Measurements from ENCODE around the gene ERC2. TPM values are rescaled to one million over a fixed set of nuclear protein-coding genes. Genes with fewer than 3 reads are reported as not detected.

ERC2 gene
- total RNA-seq, 6 donors from 2014 or later, result 0.67 to 14.7 (median 1.3) TPM

- 83 to 88% methylated on average over 5 of the region's 5 CpGs for whole genome bisulfite sequencing, 2 donors
- H3K9me3 ChIP-seq, result no peaks in the 10 kb centered on the region
- H3K27me3 ChIP-seq, result no peaks in the 10 kb centered on the region
- H3K4me1 ChIP-seq, result peaks cover 0 to 5% (median 1%) of the 10 kb centered on the region in 4 donors
- no peak for DNase-seq
- no peak overlapping the region for H3K4me3 ChIP-seq
- ATAC-seq (ENCODE audit: low FRiP score in 2 of 2), result no peak
- no peak for TF ChIP-seq EP300 (IDR thresholded peaks at IDR 0.05)
- TF ChIP-seq POLR2AphosphoS5 (IDR thresholded peaks at IDR 0.05), result no peak
- TF ChIP-seq CTCF (IDR thresholded peaks at IDR 0.05), result no peak
- no peak for TF ChIP-seq POLR2A (IDR thresholded peaks at IDR 0.05)
- H3K36me3 ChIP-seq, result no peaks in the 10 kb centered on the region
- H3K27ac ChIP-seq, result no peak overlapping the region
Measured at GRCh38 chr3:55895897-55896566, 572.2 kb downstream of the ERC2 start.

DNA sequence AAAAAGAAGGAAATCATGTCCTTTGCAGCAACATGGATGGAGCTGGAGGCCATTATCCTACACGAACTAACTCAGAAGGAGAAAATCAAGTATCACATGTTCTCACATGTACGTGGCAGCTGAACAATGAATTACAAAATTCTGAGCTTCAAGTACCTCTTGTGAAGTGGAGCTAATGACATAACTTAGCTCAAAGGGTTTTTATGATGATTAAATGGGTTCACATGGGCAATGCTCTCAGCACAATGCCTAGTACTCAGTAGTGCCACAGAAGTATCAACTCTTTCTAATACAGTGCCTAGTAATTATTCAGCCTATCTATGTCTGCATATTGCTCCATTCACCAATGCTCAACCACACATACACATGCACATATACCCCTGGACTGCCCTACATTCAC is 573.7 kb downstream of the ERC2 start:
- H3K36me3 ChIP-seq, result no peaks in the 10 kb centered on the region
- no peaks in the 10 kb centered on the region for H3K9me3 ChIP-seq
- H3K27ac ChIP-seq, result no peak overlapping the region
- no peak overlapping the region for H3K4me3 ChIP-seq
- peak; percentile 22 to 65 for ATAC-seq (ENCODE audit: low FRiP score in 2 of 2)
- H3K4me1 ChIP-seq, result peaks cover 0 to 5% (median 1%) of the 10 kb centered on the region in 4 donors
- DNase-seq, result no peak
- TF ChIP-seq EP300 (IDR thresholded peaks at IDR 0.05) (peak in 1 of 4 donors; percentile 62), POLR2A (IDR thresholded peaks at IDR 0.05) (no peak), POLR2AphosphoS5 (IDR thresholded peaks at IDR 0.05) (no peak), CTCF (IDR thresholded peaks at IDR 0.05) (no peak)
- 57 to 58% methylated on average over 2 of the region's 2 CpGs for WGBS, 2 donors
- H3K27me3 ChIP-seq, result no peaks in the 10 kb centered on the region

- Histone ChIP-seq H3K9me3 (no peaks in the 10 kb centered on the region), H3K27me3 (no peaks in the 10 kb centered on the region), H3K27ac (no peak overlapping the region), H3K36me3 (no peaks in the 10 kb centered on the region), H3K4me3 (no peak overlapping the region), H3K4me1 (peaks cover 0 to 5% (median 1%) of the 10 kb centered on the region in 4 donors)
- DNase-seq (no peak), ATAC-seq (ENCODE audit: low FRiP score in 2 of 2) (no peak)
- WGBS, 2 donors, result 68 to 80% methylated on average over 4 of the region's 4 CpGs
- TF ChIP-seq EP300 (IDR thresholded peaks at IDR 0.05), result no peak
- TF ChIP-seq POLR2AphosphoS5 (IDR thresholded peaks at IDR 0.05), result no peak
- TF ChIP-seq CTCF (IDR thresholded peaks at IDR 0.05), result no peak
- TF ChIP-seq POLR2A (IDR thresholded peaks at IDR 0.05), result no peak
Measured at GRCh38 chr3:55893045-55893664, 575.1 kb downstream of the ERC2 start.

DNA sequence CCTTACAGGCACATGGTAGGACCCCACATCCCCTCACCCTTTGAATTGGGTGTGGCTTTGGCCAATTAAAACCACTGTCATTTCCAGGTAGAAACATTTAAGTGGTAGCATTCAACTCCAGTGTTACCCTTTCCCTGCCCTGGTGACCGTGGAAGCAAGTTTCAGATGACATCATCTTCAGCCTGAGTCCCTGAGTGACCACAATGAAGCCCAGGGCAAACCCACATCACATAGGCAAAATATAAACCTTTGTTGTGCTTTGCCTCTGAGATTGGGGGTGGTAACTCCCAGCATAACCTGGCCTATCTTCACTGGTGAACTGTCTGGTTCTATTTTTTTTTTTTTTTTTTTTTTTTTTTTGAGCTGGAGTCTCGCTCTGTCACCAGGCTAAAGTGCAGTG is 577.2 kb downstream of the ERC2 start:
- H3K36me3 ChIP-seq, result no peaks in the 10 kb centered on the region
- H3K9me3 ChIP-seq, result no peaks in the 10 kb centered on the region
- H3K27ac ChIP-seq, result no peak overlapping the region
- peaks cover 0 to 5% (median 1%) of the 10 kb centered on the region in 4 donors for H3K4me1 ChIP-seq
- ATAC-seq (ENCODE audit: low FRiP score in 2 of 2), result no peak
- DNase-seq, result no peak
- no peak overlapping the region for H3K4me3 ChIP-seq
- TF ChIP-seq EP300 (IDR thresholded peaks at IDR 0.05) (no peak), POLR2A (IDR thresholded peaks at IDR 0.05) (no peak)
- WGBS, 2 donors, result 75 to 78% methylated on average over 1 to 2 of the region's 2 CpGs
- no peaks in the 10 kb centered on the region for H3K27me3 ChIP-seq

- Histone ChIP-seq H3K36me3 (no peaks in the 10 kb centered on the region), H3K9me3 (no peaks in the 10 kb centered on the region), H3K27me3 (no peaks in the 10 kb centered on the region), H3K27ac (no peak overlapping the region), H3K4me1 (no peaks in the 10 kb centered on the region), H3K4me3 (no peak overlapping the region)
- 88 to 89% methylated on average over 7 of the region's 7 CpGs for WGBS, 2 donors
- ATAC-seq (ENCODE audit: low FRiP score in 2 of 2) (no peak), DNase-seq (no peak)
- TF ChIP-seq CTCF (IDR thresholded peaks at IDR 0.05), result no peak
Measured at GRCh38 chr3:55888282-55888885, 579.9 kb downstream of the ERC2 start.

Data from upper lobe of left lung (tissue), 6 donors.